ENCODE measurements around the gene LGI4.

DNA sequence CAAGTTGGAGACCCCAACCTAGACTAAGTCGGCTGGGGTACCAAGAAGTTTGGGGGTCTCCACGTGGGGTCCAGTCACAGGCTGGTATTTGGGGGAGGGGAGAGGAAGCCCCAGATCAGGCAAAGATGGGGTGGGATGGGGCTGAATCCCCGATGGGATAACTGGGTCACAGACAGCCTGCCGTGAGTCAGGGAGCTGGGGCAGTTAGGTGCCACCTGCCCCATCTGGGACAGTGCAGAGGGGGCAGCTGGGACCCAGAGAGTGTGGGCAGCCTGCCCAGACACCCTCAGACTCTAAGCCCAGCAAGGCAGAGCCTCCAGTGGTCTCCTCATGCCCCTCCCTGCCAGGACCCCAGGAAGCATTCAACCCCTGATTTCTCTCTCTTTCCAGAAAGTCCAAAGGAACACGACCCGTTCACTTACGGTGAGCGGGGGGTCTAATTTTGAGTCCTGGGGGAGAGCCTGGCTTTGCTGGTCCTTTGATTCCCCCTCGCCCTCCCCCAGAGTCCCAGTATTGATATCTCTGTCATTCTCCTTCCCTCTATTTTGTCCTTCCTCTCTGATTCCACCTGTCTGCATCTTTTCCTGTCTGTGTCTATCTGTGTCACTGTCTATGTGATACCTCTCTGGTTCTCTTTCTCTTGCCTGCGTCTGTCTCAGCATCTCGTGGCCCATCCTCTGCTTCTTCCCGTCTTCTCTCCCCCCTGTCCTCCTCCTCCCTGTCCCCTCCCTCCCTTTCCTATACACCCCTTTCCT is 5.5 kb upstream of the LGI4 start:
- TF ChIP-seq SIN3A (IDR thresholded peaks at IDR 0.05; ENCODE audit: borderline replicate concordance, insufficient read depth, low read length) = no peak
- TF ChIP-seq POLR2AphosphoS5 (IDR thresholded peaks at IDR 0.05; ENCODE audit: low read depth, low read length) = no peak
- TF ChIP-seq, protein P1, sequence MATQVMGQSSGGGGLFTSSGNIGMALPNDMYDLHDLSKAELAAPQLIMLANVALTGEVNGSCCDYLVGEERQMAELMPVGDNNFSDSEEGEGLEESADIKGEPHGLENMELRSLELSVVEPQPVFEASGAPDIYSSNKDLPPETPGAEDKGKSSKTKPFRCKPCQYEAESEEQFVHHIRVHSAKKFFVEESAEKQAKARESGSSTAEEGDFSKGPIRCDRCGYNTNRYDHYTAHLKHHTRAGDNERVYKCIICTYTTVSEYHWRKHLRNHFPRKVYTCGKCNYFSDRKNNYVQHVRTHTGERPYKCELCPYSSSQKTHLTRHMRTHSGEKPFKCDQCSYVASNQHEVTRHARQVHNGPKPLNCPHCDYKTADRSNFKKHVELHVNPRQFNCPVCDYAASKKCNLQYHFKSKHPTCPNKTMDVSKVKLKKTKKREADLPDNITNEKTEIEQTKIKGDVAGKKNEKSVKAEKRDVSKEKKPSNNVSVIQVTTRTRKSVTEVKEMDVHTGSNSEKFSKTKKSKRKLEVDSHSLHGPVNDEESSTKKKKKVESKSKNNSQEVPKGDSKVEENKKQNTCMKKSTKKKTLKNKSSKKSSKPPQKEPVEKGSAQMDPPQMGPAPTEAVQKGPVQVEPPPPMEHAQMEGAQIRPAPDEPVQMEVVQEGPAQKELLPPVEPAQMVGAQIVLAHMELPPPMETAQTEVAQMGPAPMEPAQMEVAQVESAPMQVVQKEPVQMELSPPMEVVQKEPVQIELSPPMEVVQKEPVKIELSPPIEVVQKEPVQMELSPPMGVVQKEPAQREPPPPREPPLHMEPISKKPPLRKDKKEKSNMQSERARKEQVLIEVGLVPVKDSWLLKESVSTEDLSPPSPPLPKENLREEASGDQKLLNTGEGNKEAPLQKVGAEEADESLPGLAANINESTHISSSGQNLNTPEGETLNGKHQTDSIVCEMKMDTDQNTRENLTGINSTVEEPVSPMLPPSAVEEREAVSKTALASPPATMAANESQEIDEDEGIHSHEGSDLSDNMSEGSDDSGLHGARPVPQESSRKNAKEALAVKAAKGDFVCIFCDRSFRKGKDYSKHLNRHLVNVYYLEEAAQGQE (IDR thresholded peaks at IDR 0.05; ENCODE audit: insufficient read depth in 1 of 2, low read depth in 2 of 2, low read length in 2 of 2) = no peak
- no peak for TF ChIP-seq TAF1 (IDR thresholded peaks at IDR 0.05; ENCODE audit: borderline replicate concordance, insufficient read depth, low read length)
